Left lobe of liver (tissue), 2 donors: ENCODE measurements around the gene C1orf167. TPM values are rescaled to one million over a fixed set of nuclear protein-coding genes. Genes with fewer than 3 reads are reported as not detected.

Experiments
- ATAC-seq: fragments of 200-7000 bp; cut with Tn5 transposase; one replicate; pipeline ENCODE4 v1.9.1; 2020; ENCODE audit warnings: mild to moderate bottlenecking, moderate library complexity
- DNase-seq: peaks from one replicate; pipeline ENCODE4 v3.0.0-alpha.2; 2020; ENCODE audit warnings: low spot score
- total RNA-seq: library from RNA; stranded (reverse); gene quantifications from one replicate; pipeline ENCODE4 v1.2.1, GENCODE V29; 2021
- donor health status: DM: no; HTN: no; CAD: no; lungs with moderate emphysema.
- donor health status: DM: no; HTN: yes; CAD: no.

C1orf167 gene
- total RNA-seq, 1 donor from 2014 or later = not detected

- no peak for ATAC-seq
- DNase-seq = no peak
Measured at GRCh38 chr1:11828511-11828910, 66.5 kb downstream of the C1orf167 start.

- ATAC-seq (no peak), DNase-seq (no peak)
Measured at GRCh38 chr1:11831945-11832725, 70.1 kb downstream of the C1orf167 start.

GRCh38 chr1:11833497-11833896, 71.5 kb downstream of the C1orf167 start:
- DNase-seq = no peak
- ATAC-seq = no peak

- no peak for ATAC-seq
- DNase-seq = no peak
Measured at GRCh38 chr1:11833900-11834299, 71.9 kb downstream of the C1orf167 start.

- DNase-seq = no peak
- no peak for ATAC-seq
Measured at GRCh38 chr1:11835441-11836225, 73.6 kb downstream of the C1orf167 start.

GRCh38 chr1:11836955-11837766, 75.2 kb downstream of the C1orf167 start:
- ATAC-seq = no peak
- no peak for DNase-seq

- ATAC-seq (no peak), DNase-seq (no peak)
Measured at GRCh38 chr1:11837767-11838348, 75.9 kb downstream of the C1orf167 start.

- peak; percentile 77 for ATAC-seq
Measured at GRCh38 chr1:11838349-11839272, 76.6 kb downstream of the C1orf167 start.

More at GRCh38 chr1:11838349-11839272, 76.6 kb downstream of the C1orf167 start:
- DNase-seq = peak; percentile 82

Other genes starting within 250 kb of the C1orf167 start
- gene FBXO2, start 107.8 kb upstream of the C1orf167 start, total RNA-seq = 15.0 TPM
- gene FBXO44, start 107.3 kb upstream of the C1orf167 start, total RNA-seq = 11.6 TPM
- gene FBXO6, start 98.0 kb upstream of the C1orf167 start, total RNA-seq = 12.0 TPM
- gene MAD2L2, start 81.0 kb upstream of the C1orf167 start, total RNA-seq = 28.3 TPM
- not detected for gene DRAXIN, start 70.5 kb upstream of the C1orf167 start, total RNA-seq
- gene AGTRAP, start 26.1 kb upstream of the C1orf167 start, total RNA-seq = 9.0 TPM
- 14.9 TPM for gene MTHFR, start 43.8 kb downstream of the C1orf167 start, total RNA-seq
- 10.8 TPM for gene CLCN6, start 44.0 kb downstream of the C1orf167 start, total RNA-seq
- gene NPPA, start 85.6 kb downstream of the C1orf167 start, total RNA-seq = not detected
- gene NPPB, start 96.8 kb downstream of the C1orf167 start, total RNA-seq = not detected
- gene KIAA2013, start 164.2 kb downstream of the C1orf167 start, total RNA-seq = 50.9 TPM
- 70.8 TPM for gene PLOD1, start 172.5 kb downstream of the C1orf167 start, total RNA-seq
- gene MFN2, start 218.3 kb downstream of the C1orf167 start, total RNA-seq = 45.0 TPM